DOHH2 (cell line): ENCODE results near the gene ZNF532.

Experiments used
- CTCF ChIP-seq: fragments of 200-600 bp; sonication (generic); IDR thresholded peaks from one replicate; pipeline ENCODE4 v1.5.1; 2014; ENCODE audit warnings: antibody characterized with exemption, mild to moderate bottlenecking, low read depth, low read length; ENCODE audit not compliant: poor library complexity, severe bottlenecking
- EZH2phosphoT487 ChIP-seq: fragments of 200-600 bp; sonication (generic); IDR thresholded peaks from 2 replicates; pipeline ENCODE4 v1.6.1; 2017; ENCODE audit warnings: borderline replicate concordance, mild to moderate bottlenecking, antibody characterized with exemption, low read length, moderate library complexity, mixed read lengths

DNA sequence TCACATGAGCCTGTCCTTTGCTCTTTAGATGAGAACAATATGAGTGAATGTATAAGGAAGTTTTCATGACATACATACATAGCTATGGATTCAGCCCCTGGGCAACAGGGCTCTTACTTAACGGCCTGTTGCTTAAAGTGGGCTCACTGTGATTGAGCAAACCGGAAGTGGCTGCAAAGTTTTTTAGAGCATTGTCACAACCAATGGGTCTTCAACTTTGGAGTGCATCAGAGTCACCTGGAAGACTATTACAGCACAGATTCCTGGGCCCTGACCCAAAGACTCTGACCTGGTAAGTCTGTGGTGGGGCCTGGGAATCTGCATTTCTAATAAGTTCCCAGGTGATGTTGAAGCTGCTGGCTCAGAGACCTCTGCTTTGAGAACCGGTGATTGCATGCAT is 168.7 kb downstream of the ZNF532 start:
- TF ChIP-seq CTCF (no peak), EZH2phosphoT487 (no peak)
